ENCODE measurements around the gene KTN1. TPM values are rescaled to one million over a fixed set of nuclear protein-coding genes. Genes with fewer than 3 reads are reported as not detected.

Gene KTN1
- total and polyA plus RNA-seq, 3 donors from 2014 or later, result 74.8 to 247 (median 221) TPM

- no peaks in the 10 kb centered on the region for H3K4me1 ChIP-seq
- no peaks in the 10 kb centered on the region for H3K9me3 ChIP-seq
- 84 to 87% methylated on average over 5 of the region's 5 CpGs for WGBS, 2 donors
- H3K36me3 ChIP-seq (ENCODE audit: low read depth, missing control alignments), result no peaks in the 10 kb centered on the region
- H3K27me3 ChIP-seq, result no peaks in the 10 kb centered on the region
- intact Hi-C loops (cut with DNase I; ENCODE audit: low total_unique reads), result no loop called here
- DNase-seq, result no peak
- no peak overlapping the region for H3K4me3 ChIP-seq
- TF ChIP-seq, protein P1, sequence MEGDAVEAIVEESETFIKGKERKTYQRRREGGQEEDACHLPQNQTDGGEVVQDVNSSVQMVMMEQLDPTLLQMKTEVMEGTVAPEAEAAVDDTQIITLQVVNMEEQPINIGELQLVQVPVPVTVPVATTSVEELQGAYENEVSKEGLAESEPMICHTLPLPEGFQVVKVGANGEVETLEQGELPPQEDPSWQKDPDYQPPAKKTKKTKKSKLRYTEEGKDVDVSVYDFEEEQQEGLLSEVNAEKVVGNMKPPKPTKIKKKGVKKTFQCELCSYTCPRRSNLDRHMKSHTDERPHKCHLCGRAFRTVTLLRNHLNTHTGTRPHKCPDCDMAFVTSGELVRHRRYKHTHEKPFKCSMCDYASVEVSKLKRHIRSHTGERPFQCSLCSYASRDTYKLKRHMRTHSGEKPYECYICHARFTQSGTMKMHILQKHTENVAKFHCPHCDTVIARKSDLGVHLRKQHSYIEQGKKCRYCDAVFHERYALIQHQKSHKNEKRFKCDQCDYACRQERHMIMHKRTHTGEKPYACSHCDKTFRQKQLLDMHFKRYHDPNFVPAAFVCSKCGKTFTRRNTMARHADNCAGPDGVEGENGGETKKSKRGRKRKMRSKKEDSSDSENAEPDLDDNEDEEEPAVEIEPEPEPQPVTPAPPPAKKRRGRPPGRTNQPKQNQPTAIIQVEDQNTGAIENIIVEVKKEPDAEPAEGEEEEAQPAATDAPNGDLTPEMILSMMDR (IDR thresholded peaks at IDR 0.05), result no peak
- TF ChIP-seq POLR2A (IDR thresholded peaks at IDR 0.05), result no peak
- H3K27ac ChIP-seq, result no peak overlapping the region
Observed at GRCh38 chr14:55662752-55663151, 82.7 kb downstream of the KTN1 start.

GRCh38 chr14:55665067-55665675 is 85.2 kb downstream of the KTN1 start:
- no peaks in the 10 kb centered on the region for H3K36me3 ChIP-seq (ENCODE audit: low read depth, missing control alignments)
- 82 to 86% methylated on average over 4 of the region's 4 CpGs for WGBS, 2 donors
- no peaks in the 10 kb centered on the region for H3K27me3 ChIP-seq
- intact Hi-C loops (cut with DNase I; ENCODE audit: low total_unique reads), result no loop called here
- no peaks in the 10 kb centered on the region for H3K9me3 ChIP-seq
- no peaks in the 10 kb centered on the region for H3K4me1 ChIP-seq
- DNase-seq, result no peak
- no peak overlapping the region for H3K4me3 ChIP-seq
- no peak overlapping the region for H3K27ac ChIP-seq
- no peak for TF ChIP-seq POLR2A (IDR thresholded peaks at IDR 0.05)

DNA sequence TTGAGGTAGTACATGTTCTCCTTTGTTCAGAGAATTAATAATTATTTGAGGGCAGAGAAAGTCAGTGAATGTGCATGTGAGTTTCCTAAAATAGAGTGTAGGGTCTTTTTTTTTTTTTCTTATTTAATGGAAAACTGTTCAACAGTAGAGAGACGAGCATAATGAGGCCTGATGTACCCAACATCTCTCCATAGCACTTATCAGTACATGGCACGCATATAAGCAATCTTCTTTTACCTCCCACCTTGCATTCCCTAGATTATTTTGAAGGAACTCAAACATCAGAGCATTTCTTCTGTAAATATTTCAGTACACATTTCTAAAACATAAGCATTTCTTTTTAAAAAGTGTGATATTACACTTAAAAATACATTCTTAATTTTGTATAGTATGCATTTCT is 87.8 kb downstream of the KTN1 start:
- TF ChIP-seq, protein P1 (IDR thresholded peaks at IDR 0.05), result no peak
- no peak for TF ChIP-seq POLR2A (IDR thresholded peaks at IDR 0.05)
- no peak for DNase-seq
- Histone ChIP-seq H3K36me3 (ENCODE audit: low read depth, missing control alignments) (no peaks in the 10 kb centered on the region), H3K27me3 (no peaks in the 10 kb centered on the region), H3K9me3 (no peaks in the 10 kb centered on the region), H3K27ac (no peak overlapping the region), H3K4me1 (no peaks in the 10 kb centered on the region), H3K4me3 (no peak overlapping the region)
- intact Hi-C loops (cut with DNase I; ENCODE audit: low total_unique reads), result no loop called here
- WGBS, 2 donors, result 65 to 78% methylated on average over 2 of the region's 2 CpGs

- intact Hi-C loops (cut with DNase I; ENCODE audit: low total_unique reads), result no loop called here
- no peaks in the 10 kb centered on the region for H3K4me1 ChIP-seq
- H3K9me3 ChIP-seq, result no peaks in the 10 kb centered on the region
- no peak for DNase-seq
- H3K27me3 ChIP-seq, result no peaks in the 10 kb centered on the region
- no peak overlapping the region for H3K27ac ChIP-seq
- no peaks in the 10 kb centered on the region for H3K36me3 ChIP-seq (ENCODE audit: low read depth, missing control alignments)
- 93% methylated on average over 2 of the region's 2 CpGs for WGBS, 2 donors
- H3K4me3 ChIP-seq, result no peak overlapping the region
- no peak for TF ChIP-seq POLR2A (IDR thresholded peaks at IDR 0.05)
- TF ChIP-seq, protein P1 (IDR thresholded peaks at IDR 0.05), result no peak
Observed at GRCh38 chr14:55671641-55672040, 91.6 kb downstream of the KTN1 start.

- H3K36me3 ChIP-seq (ENCODE audit: low read depth, missing control alignments), result no peaks in the 10 kb centered on the region
- no peak for DNase-seq
- H3K9me3 ChIP-seq, result no peaks in the 10 kb centered on the region
- no peak for TF ChIP-seq POLR2A (IDR thresholded peaks at IDR 0.05)
- TF ChIP-seq, protein P1 (IDR thresholded peaks at IDR 0.05), result no peak
- no peaks in the 10 kb centered on the region for H3K27me3 ChIP-seq
- H3K4me3 ChIP-seq, result no peak overlapping the region
- 89 to 91% methylated on average over 2 of the region's 2 CpGs for WGBS, 2 donors
- intact Hi-C loops (cut with DNase I; ENCODE audit: low total_unique reads), result no loop called here
- no peaks in the 10 kb centered on the region for H3K4me1 ChIP-seq
- H3K27ac ChIP-seq, result no peak overlapping the region
Observed at GRCh38 chr14:55673048-55673447, 93.0 kb downstream of the KTN1 start.
